SK-N-SH (cell line): ENCODE data around the gene PRCC. TPM values are rescaled to one million over a fixed set of nuclear protein-coding genes. Genes with fewer than 3 reads are reported as not detected.

ENCODE experiments used
- CTCF ChIA-PET: fragments of 300-600, 350-600 bp; formaldehyde crosslinking; extraction: SDS; loops from one replicate; lab custom pipeline; 2021; lab: Yijun Ruan, JAX
- POLR2A ChIA-PET: fragments of 350-600 bp; sonication (Branson Sonifier 250); formaldehyde crosslinking; extraction: SDS; loops from one replicate; lab custom pipeline; 2020; ENCODE audit warnings: antibody characterized with exemption, inconsistent platforms; lab: Yijun Ruan, JAX
- DNase-seq: peaks from one replicate; pipeline ENCODE4 v3.0.0; 2012
- H2AFZ ChIP-seq: fragments of 200-600 bp; sonication (generic); 2 replicates; pipeline ENCODE4 v1.8.1; 2016; ENCODE audit warnings: antibody characterized with exemption, mild to moderate bottlenecking, low read depth
- H3F3A ChIP-seq: fragments of 200-600 bp; sonication (generic); replicated peaks from 2 replicates; pipeline ENCODE3; 2016; ENCODE audit warnings: antibody characterized with exemption, mild to moderate bottlenecking; ENCODE audit not compliant: insufficient read depth
- H3K27ac ChIP-seq, 2 experiments: fragments of 200-500 bp in 1 of 2; fragments of 200-600 bp in 1 of 2; sonication (Bioruptor generic) in 1 of 2; sonication (generic), shearing (Covaris generic) in 1 of 2; 2 replicates each; pipeline versions ENCODE4 v1.5.1 to v1.6.1; 2014 to 2016; ENCODE audit warnings: low read depth in 2 of 2, inconsistent platforms in 1 of 2, low read length in 1 of 2, mild to moderate bottlenecking in 1 of 2, mixed read lengths in 1 of 2
- H3K27me3 ChIP-seq: fragments of 200-600 bp; sonication (generic), shearing (Covaris generic); 2 replicates; pipeline ENCODE4 v1.6.1; 2016; ENCODE audit warnings: mixed run types; ENCODE audit not compliant: insufficient read depth
- H3K36me3 ChIP-seq, 2 experiments: fragments of 200-500 bp in 1 of 2; fragments of 200-600 bp in 1 of 2; sonication (Bioruptor generic) in 1 of 2; sonication (generic) in 1 of 2; replicated peaks in 1 of 2; 2 replicates each; pipeline versions ENCODE3 to v1.5.1; 2014 to 2016; ENCODE audit warnings: low read length in 1 of 2, mild to moderate bottlenecking in 1 of 2; ENCODE audit not compliant: insufficient read depth in 2 of 2, control insufficient read depth in 1 of 2
- H3K4me1 ChIP-seq, 2 experiments: fragments of 200-500 bp in 1 of 2; fragments of 200-600 bp in 1 of 2; sonication (Bioruptor generic) in 1 of 2; sonication (generic), shearing (Covaris generic) in 1 of 2; 2 replicates each; pipeline versions ENCODE4 v1.5.1 to v1.6.1; 2014 to 2016; ENCODE audit warnings: low read depth in 1 of 2, low read length in 1 of 2, mixed run types in 1 of 2; ENCODE audit not compliant: insufficient read depth in 2 of 2, control insufficient read depth in 1 of 2
- H3K4me2 ChIP-seq: fragments of 200-600 bp; sonication (generic), shearing (Covaris generic); 2 replicates; pipeline ENCODE4 v1.6.1; 2017; ENCODE audit warnings: mixed run types
- H3K4me3 ChIP-seq, 2 experiments: fragments of 200-500 bp in 1 of 2; fragments of 200-600 bp in 1 of 2; sonication (Bioruptor generic) in 1 of 2; sonication (generic), shearing (Covaris generic) in 1 of 2; 2 replicates each; pipeline versions ENCODE4 v1.5.1 to v1.8.1; 2014 to 2016; ENCODE audit warnings: low read depth in 2 of 2, inconsistent platforms in 1 of 2, low read length in 1 of 2, mild to moderate bottlenecking in 1 of 2, mixed read lengths in 1 of 2, moderate library complexity in 1 of 2
- H3K79me2 ChIP-seq: fragments of 200-600 bp; sonication (generic); 2 replicates; pipeline ENCODE4 v1.8.1; 2017; ENCODE audit warnings: mild to moderate bottlenecking; ENCODE audit not compliant: insufficient read depth
- H3K9ac ChIP-seq: fragments of 200-600 bp; sonication (generic); 2 replicates; pipeline ENCODE4 v1.6.1; 2017; ENCODE audit warnings: mixed run types
- H3K9me2 ChIP-seq: fragments of 200-600 bp; sonication (generic); 2 replicates; pipeline ENCODE4 v1.6.1; 2017; ENCODE audit warnings: mixed run types
- H3K9me3 ChIP-seq: fragments of 200-600 bp; sonication (generic); 2 replicates; pipeline ENCODE4 v1.6.1; 2017; ENCODE audit warnings: mixed run types, mild to moderate bottlenecking, moderate library complexity
- H4K20me1 ChIP-seq: fragments of 200-600 bp; sonication (generic); 2 replicates; pipeline ENCODE4 v1.6.1; 2017; ENCODE audit warnings: mild to moderate bottlenecking, mixed run types; ENCODE audit not compliant: insufficient read depth
- ELF1 ChIP-seq: IDR thresholded peaks from 2 replicates; pipeline ENCODE4 v1.4.0; 2012
- FOSL2 ChIP-seq: IDR thresholded peaks from 2 replicates; pipeline ENCODE4 v1.4.0; 2012; ENCODE audit warnings: low read depth, mild to moderate bottlenecking, moderate library complexity, borderline replicate concordance
- GABPA ChIP-seq: IDR thresholded peaks from 2 replicates; pipeline ENCODE4 v1.4.0; 2012; ENCODE audit warnings: low read depth, mild to moderate bottlenecking
- GATA2 ChIP-seq: sonication (generic); formaldehyde crosslinking; IDR thresholded peaks from 2 replicates; pipeline ENCODE4 v1.5.0; 2020; ENCODE audit warnings: mild to moderate bottlenecking, missing genetic modification reagents
- MAX ChIP-seq: IDR thresholded peaks from 2 replicates; pipeline ENCODE4 v1.4.0; 2012; ENCODE audit warnings: low read depth
- MEF2A ChIP-seq: IDR thresholded peaks from 2 replicates; pipeline ENCODE4 v1.4.0; 2012; ENCODE audit warnings: low read depth, borderline replicate concordance
- NFIC ChIP-seq: IDR thresholded peaks from 2 replicates; pipeline ENCODE4 v1.4.0; 2012; ENCODE audit warnings: borderline replicate concordance
- NRF1 ChIP-seq: IDR thresholded peaks from 2 replicates; pipeline ENCODE4 v1.6.1; 2012; ENCODE audit warnings: low read depth, mild to moderate bottlenecking, low read length
- RCOR1 ChIP-seq: fragments of 150-350 bp; IDR thresholded peaks from 2 replicates; pipeline ENCODE4 v1.6.1; 2017; ENCODE audit warnings: antibody characterized with exemption, low read length
- REST ChIP-seq: IDR thresholded peaks from 2 replicates; pipeline ENCODE4 v1.6.1; 2012; ENCODE audit warnings: mild to moderate bottlenecking, low read depth, low read length, moderate library complexity
- SIN3A ChIP-seq: IDR thresholded peaks from 2 replicates; pipeline ENCODE4 v1.6.1; 2012; ENCODE audit warnings: low read depth, mild to moderate bottlenecking, low read length, moderate library complexity, borderline replicate concordance
- SMC3 ChIP-seq: IDR thresholded peaks from 2 replicates; pipeline ENCODE4 v1.6.1; 2012; ENCODE audit warnings: low read depth, low read length, improper control_type of control experiment
- TAF1 ChIP-seq: IDR thresholded peaks from 2 replicates; pipeline ENCODE4 v1.6.1; 2012; ENCODE audit warnings: low read depth, mild to moderate bottlenecking, low read length, moderate library complexity, borderline replicate concordance
- TCF12 ChIP-seq: IDR thresholded peaks from 2 replicates; pipeline ENCODE4 v1.4.0; 2012
- USF1 ChIP-seq: IDR thresholded peaks from 2 replicates; pipeline ENCODE4 v1.4.0; 2012; ENCODE audit warnings: low read depth, borderline replicate concordance
- YY1 ChIP-seq: IDR thresholded peaks from 2 replicates; pipeline ENCODE4 v1.4.0; 2012; ENCODE audit warnings: low read depth, mild to moderate bottlenecking
- ZBTB33 ChIP-seq: IDR thresholded peaks from 2 replicates; pipeline ENCODE4 v1.4.0; 2012; ENCODE audit warnings: low read depth, borderline replicate concordance
- WGBS: methylation state at CpG from one replicate; pipeline ENCODE4 v1.1.6; 2017; ENCODE audit warnings: low lambda C conversion rate; 5-methylcytosine and 5-hydroxymethylcytosine counted together
- polyA plus RNA-seq, 3 experiments: library from polyadenylated mRNA; depleted of rRNA; stranded (reverse); fragments of >200 nt; gene quantifications; 2 replicates each; pipeline ENCODE4 v1.2.3, GENCODE V29; 2012

PRCC gene
- polyA plus RNA-seq, 1 of the 3 experiments (the other 2 are of a cell fraction): 39.2 TPM

GRCh38 chr1:156747742-156748669, 19.3 kb upstream of the PRCC start:
- Histone ChIP-seq H3K4me1 (peaks cover 37 to 52% of the 10 kb centered on the region in 2 experiments), H3K27me3 (no peaks in the 10 kb centered on the region), H3K36me3 (peaks cover 12 to 28% of the 10 kb centered on the region in 2 experiments), H3K4me2 (peak overlapping the region; percentile 88), H3K9me2 (no peaks in the 10 kb centered on the region), H3F3A (peaks cover 40% of the 10 kb centered on the region), H3K27ac (peak overlapping the region; percentile 100), H3K9ac (peak overlapping the region; percentile 100), H2AFZ (no peak overlapping the region), H3K4me3 (peak overlapping the region; percentile 78 to 98), H3K9me3 (no peaks in the 10 kb centered on the region), H3K79me2 (peaks cover 83% of the 10 kb centered on the region), H4K20me1 (no peaks in the 10 kb centered on the region)
- CTCF ChIA-PET: interaction anchor here (0.8 to 2.7 kb wide), 15 partner anchors 8 to 112 kb away, joined by 3 to 13 read pairs (median 3); partner anchors contain the start of genes NTRK1 and PRCC
- POLR2A ChIA-PET: interaction anchor here (0.6 to 2.2 kb wide), 3 partner anchors 19 to 29 kb away, joined by 3 to 7 read pairs (median 4); partner anchors contain the start of genes ISG20L2, METTL25B and PRCC
- 24% methylated on average over 7 of the region's 8 CpGs for WGBS
- TF ChIP-seq TCF12 (peak; percentile 89), FOSL2 (peak; percentile 52; the same call in 1 of the 2 replicates), ZBTB33 (no peak)
- DNase-seq: no peak

- Histone ChIP-seq H3K4me1 (peaks cover 37 to 56% of the 10 kb centered on the region in 2 experiments), H3K27ac (peak overlapping the region; percentile 100), H3K4me3 (peak overlapping the region; percentile 78 to 98), H3K27me3 (no peaks in the 10 kb centered on the region), H3K9ac (peak overlapping the region; percentile 100), H3K9me2 (no peaks in the 10 kb centered on the region), H2AFZ (no peak overlapping the region; the same call in 1 of the 2 replicates), H3K36me3 (peaks cover 12 to 19% of the 10 kb centered on the region in 2 experiments), H3F3A (peaks cover 36% of the 10 kb centered on the region), H3K4me2 (peak overlapping the region; percentile 88), H4K20me1 (no peaks in the 10 kb centered on the region), H3K9me3 (no peaks in the 10 kb centered on the region), H3K79me2 (peaks cover 88% of the 10 kb centered on the region)
- ChIA-PET CTCF (interaction anchor here (1.0 to 3.9 kb wide), 5 partner anchors 22 to 111 kb away, joined by 4 to 30 read pairs (median 10); partner anchors contain the start of genes METTL25B and NTRK1), POLR2A (interaction anchor here (2.2 kb wide), 1 partner anchor 18 kb away, joined by 7 read pairs; the partner anchor contains the start of gene PRCC)
- 14% methylated on average over 9 of the region's 9 CpGs for WGBS
- no peak for DNase-seq
- TF ChIP-seq YY1 (no peak), USF1 (peak; percentile 62; the same call in 1 of the 2 replicates), ELF1 (no peak), SIN3A (no peak), NRF1 (no peak), TCF12 (no peak), MEF2A (no peak), NFIC (peak; percentile 53), GABPA (peak; percentile 73), GATA2 (no peak), TAF1 (no peak; the same call in 1 of the 2 replicates), SMC3 (no peak), FOSL2 (no peak), REST (no peak), RCOR1 (no peak), MAX (no peak)
These were observed 18.5 kb upstream of the PRCC start for GRCh38 chr1:156748670-156749418.
